ENCODE measurements around the gene RFTN1. TPM values are rescaled to one million over a fixed set of nuclear protein-coding genes. Genes with fewer than 3 reads are reported as not detected.

Gene RFTN1
- total RNA-seq, 1 donor from 2014 or later = 0.92 TPM

DNA sequence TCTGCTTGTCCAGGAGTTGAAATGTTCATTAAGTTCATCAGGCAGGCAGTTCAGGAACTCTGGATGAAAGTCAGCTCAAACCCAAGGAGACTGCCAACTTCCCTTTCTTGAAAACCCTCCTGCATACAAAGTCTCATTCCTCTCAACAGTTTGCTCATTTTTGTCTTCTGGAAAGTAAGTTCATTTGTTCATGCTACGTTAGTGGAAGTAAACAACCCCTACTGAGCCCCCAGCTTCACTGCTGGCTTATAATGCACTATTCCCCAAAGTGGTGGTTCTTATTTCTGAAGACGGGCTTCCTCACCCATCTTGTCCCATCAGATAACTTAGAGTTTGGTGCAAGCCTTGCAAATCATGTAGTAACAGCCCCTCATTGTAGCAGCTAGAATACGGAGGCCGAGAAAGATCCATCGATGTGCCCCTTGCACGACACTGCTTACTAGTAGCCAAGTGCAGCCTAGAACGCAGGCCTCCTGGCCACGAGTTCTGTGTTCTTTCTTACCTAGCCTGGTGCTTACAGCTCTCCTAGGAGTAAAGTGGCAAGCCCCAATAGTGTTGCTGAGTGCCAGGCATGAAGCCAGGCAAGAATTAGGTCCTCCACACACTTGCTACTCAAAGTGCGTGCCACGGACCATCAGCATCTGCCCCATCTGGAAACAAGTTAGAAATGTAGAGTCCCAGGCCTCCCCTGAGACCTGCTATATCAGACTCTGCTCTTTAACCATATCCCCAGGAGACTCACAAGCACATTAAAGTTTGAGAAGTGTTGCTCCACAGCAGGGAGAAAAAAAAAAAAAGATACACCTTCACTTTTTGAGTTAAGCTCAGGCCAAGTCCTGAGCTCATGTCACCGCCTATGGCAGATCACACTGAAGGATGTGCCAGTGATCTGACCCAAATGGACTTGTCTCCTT lies 82.5 kb downstream of the RFTN1 start:
- Histone ChIP-seq H3K4me1 (no peaks in the 10 kb centered on the region), H3K36me3 (no peaks in the 10 kb centered on the region), H3K4me2 (no peak overlapping the region), H3K9me3 (ENCODE audit: low read depth) (no peaks in the 10 kb centered on the region), H3K27me3 (no peaks in the 10 kb centered on the region), H4K20me1 (ENCODE audit: low read depth) (no peaks in the 10 kb centered on the region), H3K27ac (no peak overlapping the region), H3F3A (ENCODE audit: low read depth) (no peaks in the 10 kb centered on the region), H3K4me3 (no peak overlapping the region), H2AFZ (replicated peaks) (no peak overlapping the region), H3K79me2 (ENCODE audit: low read depth) (no peaks in the 10 kb centered on the region), H3K9ac (no peak overlapping the region)
- Mint-ChIP-seq H3K27me3 (ENCODE audit: insufficient read depth, low read depth) (no peaks in the 10 kb centered on the region), H3K9me3 (no peaks in the 10 kb centered on the region), H3K36me3 (no peaks in the 10 kb centered on the region), H3K27ac (no peak overlapping the region), H3K4me1 (no peaks in the 10 kb centered on the region), H3K4me3 (no peak overlapping the region)
- TF ChIP-seq EZH2phosphoT487 (IDR thresholded peaks at IDR 0.05) (no peak), EZH2 (IDR thresholded peaks at IDR 0.05) (no peak)
- TF ChIP-seq, protein P1, sequence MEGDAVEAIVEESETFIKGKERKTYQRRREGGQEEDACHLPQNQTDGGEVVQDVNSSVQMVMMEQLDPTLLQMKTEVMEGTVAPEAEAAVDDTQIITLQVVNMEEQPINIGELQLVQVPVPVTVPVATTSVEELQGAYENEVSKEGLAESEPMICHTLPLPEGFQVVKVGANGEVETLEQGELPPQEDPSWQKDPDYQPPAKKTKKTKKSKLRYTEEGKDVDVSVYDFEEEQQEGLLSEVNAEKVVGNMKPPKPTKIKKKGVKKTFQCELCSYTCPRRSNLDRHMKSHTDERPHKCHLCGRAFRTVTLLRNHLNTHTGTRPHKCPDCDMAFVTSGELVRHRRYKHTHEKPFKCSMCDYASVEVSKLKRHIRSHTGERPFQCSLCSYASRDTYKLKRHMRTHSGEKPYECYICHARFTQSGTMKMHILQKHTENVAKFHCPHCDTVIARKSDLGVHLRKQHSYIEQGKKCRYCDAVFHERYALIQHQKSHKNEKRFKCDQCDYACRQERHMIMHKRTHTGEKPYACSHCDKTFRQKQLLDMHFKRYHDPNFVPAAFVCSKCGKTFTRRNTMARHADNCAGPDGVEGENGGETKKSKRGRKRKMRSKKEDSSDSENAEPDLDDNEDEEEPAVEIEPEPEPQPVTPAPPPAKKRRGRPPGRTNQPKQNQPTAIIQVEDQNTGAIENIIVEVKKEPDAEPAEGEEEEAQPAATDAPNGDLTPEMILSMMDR (IDR thresholded peaks at IDR 0.05) = no peak
- no peak for DNase-seq (ENCODE audit: low spot score)

GRCh38 chr3:16429086-16429485 lies 84.4 kb downstream of the RFTN1 start:
- Histone ChIP-seq H4K20me1 (ENCODE audit: low read depth) (no peaks in the 10 kb centered on the region), H3K27ac (no peak overlapping the region), H3F3A (ENCODE audit: low read depth) (no peaks in the 10 kb centered on the region), H3K9me3 (ENCODE audit: low read depth) (no peaks in the 10 kb centered on the region), H3K27me3 (no peaks in the 10 kb centered on the region), H3K4me1 (no peaks in the 10 kb centered on the region), H3K4me2 (no peak overlapping the region), H2AFZ (replicated peaks) (no peak overlapping the region), H3K79me2 (ENCODE audit: low read depth) (no peaks in the 10 kb centered on the region), H3K4me3 (no peak overlapping the region), H3K9ac (no peak overlapping the region), H3K36me3 (no peaks in the 10 kb centered on the region)
- H3K27ac Mint-ChIP-seq = no peak overlapping the region
- H3K27me3 Mint-ChIP-seq (ENCODE audit: insufficient read depth, low read depth) = no peaks in the 10 kb centered on the region
- TF ChIP-seq EZH2 (IDR thresholded peaks at IDR 0.05) (no peak), EZH2phosphoT487 (IDR thresholded peaks at IDR 0.05) (no peak)
- TF ChIP-seq, protein P1 (IDR thresholded peaks at IDR 0.05) = no peak
- no peaks in the 10 kb centered on the region for H3K9me3 Mint-ChIP-seq
- H3K4me3 Mint-ChIP-seq = no peak overlapping the region
- no peak for DNase-seq (ENCODE audit: low spot score)
- H3K36me3 Mint-ChIP-seq = no peaks in the 10 kb centered on the region
- H3K4me1 Mint-ChIP-seq = no peaks in the 10 kb centered on the region

DNA sequence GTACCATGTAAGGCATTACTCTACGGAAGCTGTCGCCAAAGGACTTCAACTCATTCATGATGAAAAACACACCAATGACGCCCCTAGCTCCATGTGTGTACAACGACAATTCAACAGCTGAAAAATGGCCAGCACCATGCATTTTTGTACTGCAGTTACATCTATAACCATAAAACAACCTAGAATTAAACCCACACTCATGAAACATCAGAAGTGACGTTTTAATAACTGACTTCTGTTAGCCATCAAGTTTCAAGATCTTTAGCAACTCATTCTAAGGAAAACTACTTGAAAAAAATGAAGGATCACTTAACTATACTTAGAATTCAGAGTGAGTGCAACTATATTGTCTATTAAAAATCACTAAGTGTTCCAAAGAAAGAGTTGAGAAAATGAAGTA lies 84.9 kb downstream of the RFTN1 start:
- Histone ChIP-seq H3K27me3 (no peaks in the 10 kb centered on the region), H3K4me3 (no peak overlapping the region), H3K9me3 (ENCODE audit: low read depth) (no peaks in the 10 kb centered on the region), H3K4me2 (no peak overlapping the region), H3K27ac (no peak overlapping the region), H4K20me1 (ENCODE audit: low read depth) (no peaks in the 10 kb centered on the region), H3F3A (ENCODE audit: low read depth) (no peaks in the 10 kb centered on the region), H3K79me2 (ENCODE audit: low read depth) (no peaks in the 10 kb centered on the region), H2AFZ (replicated peaks) (no peak overlapping the region), H3K36me3 (no peaks in the 10 kb centered on the region), H3K4me1 (no peaks in the 10 kb centered on the region), H3K9ac (no peak overlapping the region)
- Mint-ChIP-seq H3K4me1 (no peaks in the 10 kb centered on the region), H3K27ac (no peak overlapping the region), H3K27me3 (ENCODE audit: insufficient read depth, low read depth) (no peaks in the 10 kb centered on the region), H3K36me3 (no peaks in the 10 kb centered on the region), H3K4me3 (no peak overlapping the region), H3K9me3 (no peaks in the 10 kb centered on the region)
- DNase-seq (ENCODE audit: low spot score) = no peak
- TF ChIP-seq, protein P1 (IDR thresholded peaks at IDR 0.05) = no peak
- no peak for TF ChIP-seq EZH2phosphoT487 (IDR thresholded peaks at IDR 0.05)
- TF ChIP-seq EZH2 (IDR thresholded peaks at IDR 0.05) = no peak
